Adrenal gland (tissue), 12 donors: ENCODE data around the gene NPFFR2. TPM values are rescaled to one million over a fixed set of nuclear protein-coding genes. Genes with fewer than 3 reads are reported as not detected.
"Not testable (repeated sequence)": the region's sequence is repeated elsewhere in the genome, so short reads cannot be mapped to it uniquely, and the experiment has no call there.

Experiments
- DNase-seq, 7 donors: peaks; one replicate each; pipeline ENCODE4 v3.0.0-alpha.2; 2019 to 2020
- H3K27ac ChIP-seq, 5 donors: fragments of 200-600 bp; sonication (generic) in 4 of 5; 1 replicate in 3 of 5; 2 replicates in 2 of 5; pipeline versions ENCODE4 v1.5.1 to v1.8.0; 2016 to 2020; ENCODE audit warnings: mild to moderate bottlenecking in 1 of 5
- H3K27me3 ChIP-seq: fragments of 200-600 bp; 2 replicates; pipeline ENCODE4 v1.8.0; 2021
- H3K36me3 ChIP-seq, 2 donors: fragments of 200-600 bp; replicated peaks in 1 of 2; 1 replicate in 1 of 2; 2 replicates in 1 of 2; pipeline versions ENCODE4 v1.5.1 to v1.8.0; 2018 to 2022
- H3K4me1 ChIP-seq, 2 donors: fragments of 200-600 bp; replicated peaks in 1 of 2; 1 replicate in 1 of 2; 2 replicates in 1 of 2; pipeline versions ENCODE4 v1.5.1 to v1.8.0; 2018 to 2021
- H3K4me3 ChIP-seq, 4 donors: fragments of 200-600 bp; sonication (generic) in 3 of 4; one replicate each; pipeline ENCODE4 v1.5.1; 2016 to 2018
- H3K9me3 ChIP-seq, 3 donors: fragments of 200-600 bp; sonication (generic) in 1 of 3; replicated peaks in 1 of 3; 1 replicate in 2 of 3; 2 replicates in 1 of 3; pipeline versions ENCODE4 v1.5.1 to v1.8.0; 2016 to 2021
- CTCF ChIP-seq, 6 experiments: fragments of 450-650 bp in 4 of 6; fragments of 200-600 bp in 2 of 6; sonication (generic) in 1 of 6; IDR thresholded peaks; 1 replicate in 5 of 6; 2 replicates in 1 of 6; pipeline versions ENCODE4 v1.5.1 to v1.8.0; 2016 to 2021; ENCODE audit warnings: antibody characterized with exemption in 6 of 6, mild to moderate bottlenecking in 2 of 6, moderate library complexity in 1 of 6
- POLR2A ChIP-seq, 2 donors: fragments of 450-650 bp; IDR thresholded peaks; one replicate each; pipeline ENCODE4 v1.6.1; 2017; ENCODE audit warnings: antibody characterized with exemption in 2 of 2, mild to moderate bottlenecking in 2 of 2, moderate library complexity in 1 of 2
- WGBS, 4 donors: extraction: QIAGEN DNeasy Blood & Tissue Kit in 2 of 4; methylation state at CpG; one replicate each; pipeline versions ENCODE4 v1.1.5 to v1.1.7; 2013 to 2017; 5-methylcytosine and 5-hydroxymethylcytosine counted together
- intact Hi-C, 2 donors: fragments of 100-400 bp; cut with DNase I; formaldehyde crosslinking; loops; one replicate each; pipeline versions ENCODE4 v1.14.1 to v1.15.0; 2022 to 2023
- polyA plus RNA-seq, 3 donors: library from polyadenylated mRNA; stranded (reverse); fragments of 200-250 nt in 2 of 3; fragments of 350-450 nt in 1 of 3; fragmentation: Illumina TruSeq in 1 of 3; extraction: RNeasy Lipid Tissue Mini Kit (QIAGEN cat#74804) in 1 of 3; gene quantifications; one replicate each; pipeline ENCODE4 v1.2.3, GENCODE V29; 2013 to 2014
- total RNA-seq, 9 donors: library from RNA; depleted of rRNA in 4 of 9; stranded (reverse); fragments of >200 nt in 4 of 9; fragments of 120-200 nt in 1 of 9; fragmentation: NEBNext Ultra II Directional in 1 of 9; extraction: Animal tissue kit (Norgen Biotek cat#: 25700) in 1 of 9; gene quantifications; one replicate each; pipeline versions ENCODE4 v1.1.0 to v1.2.4, GENCODE V29; 2013 to 2023
- donor health status: healthy with polysubstance abuse.
- donor health status: Bipolar disorder and iron deficiency.
- donor health status: DM: yes; HTN: yes; CAD: no.
- donor health status: DM: no; HTN: no; CAD: no.
- donor health status: DM: no; HTN: no; CAD: no.
- donor health status: DM: yes; HTN: yes; CAD: no.

Gene NPFFR2
- total and polyA plus RNA-seq, 12 donors, result not detected

DNA sequence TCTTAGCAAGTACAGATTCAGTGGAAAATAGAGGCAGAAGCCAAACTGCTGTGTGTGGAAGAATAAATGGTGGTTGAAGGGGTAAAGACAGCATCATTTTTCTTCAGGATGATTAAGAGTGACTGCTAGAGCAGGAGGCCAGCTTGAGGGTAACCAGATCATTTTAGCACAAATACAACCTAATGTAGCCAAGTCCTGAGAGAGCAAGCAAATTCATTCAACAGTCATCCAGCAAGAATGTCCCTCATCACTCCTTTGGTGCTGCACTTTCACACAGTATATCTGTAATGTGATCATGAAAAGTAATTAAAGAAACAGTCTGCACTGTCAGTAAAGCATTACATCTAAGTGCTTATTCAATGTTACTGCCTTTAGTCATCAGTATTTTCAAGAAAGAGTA, 44.8 kb downstream of the NPFFR2 start:
- Histone ChIP-seq H3K9me3 (no peaks in the 10 kb centered on the region), H3K4me3 (no peak overlapping the region), H3K27me3 (no peaks in the 10 kb centered on the region), H3K4me1 (no peaks in the 10 kb centered on the region), H3K27ac (no peak overlapping the region), H3K36me3 (no peaks in the 10 kb centered on the region)
- intact Hi-C loops, result no loop called here
- TF ChIP-seq POLR2A (IDR thresholded peaks at IDR 0.05), result no peak
- TF ChIP-seq CTCF (IDR thresholded peaks at IDR 0.05), result no peak
- no peak for DNase-seq

DNA sequence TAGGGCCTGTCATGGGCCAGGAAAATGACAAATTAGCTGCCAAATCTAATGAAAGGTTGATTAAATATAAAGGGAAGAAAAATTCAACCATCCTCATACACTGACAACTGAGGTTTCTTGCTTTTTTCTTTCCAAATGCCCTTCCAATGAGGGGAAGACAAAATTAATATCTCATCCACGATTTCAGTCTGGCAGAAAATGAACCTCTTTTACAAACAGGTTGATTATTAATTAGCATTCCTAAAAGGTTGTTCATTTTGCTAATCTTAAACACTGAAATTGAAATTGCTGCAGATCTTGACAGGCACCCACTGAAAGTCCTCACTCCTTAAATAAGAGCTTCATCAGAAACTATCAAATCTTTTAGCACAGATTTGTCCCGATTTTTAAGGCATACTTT, 45.5 kb downstream of the NPFFR2 start:
- intact Hi-C loops, result no loop called here
- TF ChIP-seq CTCF (IDR thresholded peaks at IDR 0.05) (no peak), POLR2A (IDR thresholded peaks at IDR 0.05) (no peak)
- H3K36me3 ChIP-seq, result no peaks in the 10 kb centered on the region
- H3K27me3 ChIP-seq, result no peaks in the 10 kb centered on the region
- 43 to 54% (median 53%) methylated on average over 2 of the region's 2 CpGs for WGBS, 4 donors
- H3K27ac ChIP-seq, result no peak overlapping the region
- H3K9me3 ChIP-seq, result no peaks in the 10 kb centered on the region
- H3K4me3 ChIP-seq, result no peak overlapping the region
- no peaks in the 10 kb centered on the region for H3K4me1 ChIP-seq
- DNase-seq, result no peak

DNA sequence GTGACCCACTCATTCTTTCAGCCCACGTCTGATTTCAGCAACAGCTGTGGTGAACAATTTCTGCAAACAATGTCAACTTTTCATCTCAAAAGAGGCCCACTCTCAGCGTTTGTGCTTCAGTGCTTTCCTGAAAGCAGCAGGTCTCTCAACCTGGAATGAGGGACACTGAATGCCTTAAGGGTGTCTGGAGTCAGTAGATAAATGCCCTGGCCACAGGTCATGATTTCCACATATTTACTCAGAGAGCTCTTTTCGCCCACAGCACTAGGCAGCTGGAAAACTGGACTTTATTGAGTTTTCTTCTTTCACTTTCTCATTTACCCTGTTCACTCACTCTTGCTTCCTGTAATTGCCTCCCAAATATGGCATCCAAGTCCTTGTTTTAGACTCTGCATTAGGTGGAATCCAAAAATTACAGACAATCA, 52.8 kb downstream of the NPFFR2 start:
- 24 to 32% (median 28%) methylated on average over 3 of the region's 3 CpGs for WGBS, 4 donors
- Histone ChIP-seq H3K27me3 (no peaks in the 10 kb centered on the region), H3K4me3 (no peak overlapping the region), H3K27ac (no peak overlapping the region), H3K4me1 (no peaks in the 10 kb centered on the region), H3K36me3 (no peaks in the 10 kb centered on the region), H3K9me3 (no peaks in the 10 kb centered on the region)
- TF ChIP-seq POLR2A (IDR thresholded peaks at IDR 0.05), result no peak
- no peak for TF ChIP-seq CTCF (IDR thresholded peaks at IDR 0.05)
- DNase-seq, result no peak
- intact Hi-C loops, result no loop called here

- intact Hi-C loops, H3K36me3 ChIP-seq, DNase-seq, H3K9me3 ChIP-seq, H3K27ac ChIP-seq, H3K27me3 ChIP-seq, H3K4me1 ChIP-seq, H3K4me3 ChIP-seq: not testable (repeated sequence)
- WGBS, 4 donors, result 73 to 88% (median 81%) methylated on average over 2 of the region's 2 CpGs
Observed at GRCh38 chr4:72090606-72091005, 58.8 kb downstream of the NPFFR2 start.

GRCh38 chr4:72094059-72094797, 62.4 kb downstream of the NPFFR2 start:
- Histone ChIP-seq H3K27ac (no peak overlapping the region), H3K9me3 (no peaks in the 10 kb centered on the region), H3K27me3 (no peaks in the 10 kb centered on the region), H3K36me3 (no peaks in the 10 kb centered on the region), H3K4me1 (no peaks in the 10 kb centered on the region), H3K4me3 (no peak overlapping the region)
- DNase-seq, result peak in 1 of 7 donors; percentile 19
- TF ChIP-seq CTCF (IDR thresholded peaks at IDR 0.05) (no peak), POLR2A (IDR thresholded peaks at IDR 0.05) (no peak)
- 70 to 83% (median 73%) methylated on average over 4 to 5 of the region's 5 CpGs for WGBS, 4 donors
- intact Hi-C loops, result no loop called here
